Neutrophil (primary cell): ENCODE data around the gene ZNF865.
A peak's percentile ranks its signal among the peaks of the same experiment; 100 is the strongest.

Source experiments
- H3K27ac ChIP-seq: fragments of 200-600 bp; sonication (generic); 2 replicates; pipeline ENCODE4 v1.5.1; 2016; ENCODE audit warnings: mild to moderate bottlenecking, moderate library complexity
- H3K27me3 ChIP-seq: fragments of 200-600 bp; sonication (generic); 2 replicates; pipeline ENCODE4 v1.6.0; 2016; ENCODE audit warnings: mild to moderate bottlenecking
- H3K36me3 ChIP-seq: fragments of 200-600 bp; sonication (generic); 2 replicates; pipeline ENCODE4 v1.5.1; 2017
- H3K4me1 ChIP-seq, 2 experiments: fragments of 200-600 bp in 1 of 2; sonication (generic) in 1 of 2; 1 replicate in 1 of 2; 2 replicates in 1 of 2; pipeline versions ENCODE4 v1.5.1 to v1.6.1; 2013 to 2016; ENCODE audit warnings: low read depth in 1 of 2, low read length in 1 of 2, mild to moderate bottlenecking in 1 of 2, moderate library complexity in 1 of 2; ENCODE audit not compliant: control insufficient read depth in 1 of 2, insufficient read depth in 1 of 2
- H3K4me3 ChIP-seq, 2 experiments: fragments of 200-600 bp in 1 of 2; sonication (generic) in 1 of 2; 1 replicate in 1 of 2; 2 replicates in 1 of 2; pipeline ENCODE4 v1.5.1; 2013 to 2016; ENCODE audit warnings: low read depth in 1 of 2, low read length in 1 of 2, mild to moderate bottlenecking in 1 of 2, moderate library complexity in 1 of 2
- H3K9me3 ChIP-seq: fragments of 200-600 bp; sonication (generic); 2 replicates; pipeline ENCODE4 v1.5.1; 2016
- CTCF ChIP-seq: fragments of 200-600 bp; sonication (generic); IDR thresholded peaks from 2 replicates; pipeline ENCODE4 v1.5.1; 2016; ENCODE audit warnings: antibody characterized with exemption

ZNF865 gene

GRCh38 chr19:55586976-55587668 is 18.3 kb upstream of the ZNF865 start:
- TF ChIP-seq CTCF, result no peak
- Histone ChIP-seq H3K9me3 (no peaks in the 10 kb centered on the region), H3K36me3 (no peaks in the 10 kb centered on the region), H3K4me1 (peaks cover 5 to 8% of the 10 kb centered on the region in 2 experiments), H3K4me3 (peak overlapping the region; percentile 33), H3K27me3 (peaks cover 59% of the 10 kb centered on the region), H3K27ac (no peak overlapping the region)

- no peak for TF ChIP-seq CTCF
- H3K27ac ChIP-seq, result no peak overlapping the region
- H3K4me1 ChIP-seq, result peaks cover 5 to 8% of the 10 kb centered on the region in 2 experiments
- peaks cover 52% of the 10 kb centered on the region for H3K27me3 ChIP-seq
- H3K36me3 ChIP-seq, result peaks cover 4% of the 10 kb centered on the region
- H3K4me3 ChIP-seq, result no peak overlapping the region
- H3K9me3 ChIP-seq, result no peaks in the 10 kb centered on the region
Measured at GRCh38 chr19:55588738-55589137, 16.7 kb upstream of the ZNF865 start.

GRCh38 chr19:55590109-55590508 is 15.3 kb upstream of the ZNF865 start:
- no peak for TF ChIP-seq CTCF
- no peaks in the 10 kb centered on the region for H3K9me3 ChIP-seq
- H3K4me1 ChIP-seq, result peaks cover 5 to 8% of the 10 kb centered on the region in 2 experiments
- H3K27me3 ChIP-seq, result peaks cover 39% of the 10 kb centered on the region
- peaks cover 6% of the 10 kb centered on the region for H3K36me3 ChIP-seq
- H3K4me3 ChIP-seq, result no peak overlapping the region
- H3K27ac ChIP-seq, result no peak overlapping the region

- Histone ChIP-seq H3K4me3 (no peak overlapping the region), H3K36me3 (peaks cover 11% of the 10 kb centered on the region), H3K27me3 (peaks cover 34% of the 10 kb centered on the region), H3K4me1 (peaks cover 5 to 8% of the 10 kb centered on the region in 2 experiments), H3K27ac (no peak overlapping the region), H3K9me3 (no peaks in the 10 kb centered on the region)
- TF ChIP-seq CTCF, result no peak
Measured at GRCh38 chr19:55590617-55591016, 14.8 kb upstream of the ZNF865 start.

DNA sequence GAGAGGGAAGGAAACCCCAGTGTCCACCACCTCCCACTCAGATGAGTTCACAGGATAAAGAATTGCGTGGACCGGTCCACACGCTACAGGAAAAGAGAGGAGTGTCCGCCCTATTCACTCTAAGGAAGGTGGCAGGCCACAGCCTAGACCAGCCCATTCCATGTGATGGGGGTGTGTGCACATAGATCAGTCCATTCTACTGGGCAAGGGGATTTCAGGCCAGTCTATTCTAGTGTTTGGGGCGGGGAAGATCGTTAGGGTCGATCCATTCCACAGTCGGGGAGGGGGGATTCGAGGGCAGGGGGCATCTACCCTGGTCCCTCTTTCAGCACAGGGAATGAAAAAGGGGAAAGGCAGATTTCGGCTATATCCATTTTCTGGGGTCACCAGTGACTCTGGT is 13.9 kb upstream of the ZNF865 start:
- H3K27ac ChIP-seq, result no peak overlapping the region
- no peaks in the 10 kb centered on the region for H3K9me3 ChIP-seq
- no peak for TF ChIP-seq CTCF
- H3K4me3 ChIP-seq, result no peak overlapping the region
- H3K27me3 ChIP-seq, result peaks cover 24% of the 10 kb centered on the region
- peaks cover 18% of the 10 kb centered on the region for H3K36me3 ChIP-seq
- peaks cover 5 to 8% of the 10 kb centered on the region in 2 experiments for H3K4me1 ChIP-seq
